Activated CD8-positive, alpha-beta memory T cell treated with anti-CD3 and anti-CD28 coated beads, Interleukin-2, amount 50 U/mL, for 1 hour (primary cell): ENCODE measurements around the gene ZNF419.
"Not testable (repeated sequence)": the region's sequence is repeated elsewhere in the genome, so short reads cannot be mapped to it uniquely, and the experiment has no call there.

ENCODE experiments used
- DNase-seq: peaks from one replicate; pipeline ENCODE4 v3.0.0-alpha.2; 2020; ENCODE audit errors: extremely low read depth

The ZNF419 gene

DNA sequence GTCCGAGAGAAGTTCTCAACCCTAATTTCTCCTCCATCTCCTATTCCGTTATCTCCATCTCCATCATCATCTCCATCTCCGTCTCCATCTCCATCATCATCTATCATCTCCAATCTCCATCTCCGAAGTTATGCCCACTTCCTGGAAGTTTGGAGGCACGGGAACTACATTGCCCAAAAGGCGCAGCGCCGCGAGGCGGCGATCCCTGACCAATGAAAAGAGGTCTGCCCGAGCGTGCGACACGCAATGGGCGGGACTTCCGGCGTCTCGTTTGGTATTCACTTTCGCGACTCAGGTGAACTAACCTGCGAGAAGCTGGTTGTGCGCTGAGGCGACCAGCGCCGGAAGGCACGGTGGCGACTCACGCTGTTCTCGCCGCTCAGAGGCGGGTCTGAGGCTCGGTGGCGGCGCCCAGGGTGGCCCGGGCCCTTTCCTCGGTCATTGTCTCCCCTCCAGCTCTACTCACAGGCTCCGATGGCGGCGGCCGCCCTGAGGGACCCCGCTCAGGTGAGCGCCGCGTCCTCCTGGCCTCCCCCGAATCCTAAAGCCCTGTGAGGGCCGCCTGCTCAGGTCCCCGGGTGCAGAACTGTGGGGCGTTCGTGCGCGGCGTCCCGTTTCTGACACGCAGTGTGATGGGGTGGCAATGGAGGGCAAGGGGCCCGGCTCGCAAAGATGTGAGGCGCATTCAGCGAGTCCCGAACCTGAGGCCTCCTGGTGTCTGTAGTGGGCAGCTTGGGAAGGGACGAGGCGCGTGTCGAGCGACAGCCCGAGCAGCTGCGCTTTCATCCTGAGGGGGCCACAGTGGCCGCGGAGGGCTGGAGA, at the start of gene ZNF419:
Gene ZNF419 (plus strand): TSS at position 274 of the 822 bp plus-strand sequence. CDS start 201 bp downstream, at position 475.
- DNase-seq: peak; percentile 82

DNA sequence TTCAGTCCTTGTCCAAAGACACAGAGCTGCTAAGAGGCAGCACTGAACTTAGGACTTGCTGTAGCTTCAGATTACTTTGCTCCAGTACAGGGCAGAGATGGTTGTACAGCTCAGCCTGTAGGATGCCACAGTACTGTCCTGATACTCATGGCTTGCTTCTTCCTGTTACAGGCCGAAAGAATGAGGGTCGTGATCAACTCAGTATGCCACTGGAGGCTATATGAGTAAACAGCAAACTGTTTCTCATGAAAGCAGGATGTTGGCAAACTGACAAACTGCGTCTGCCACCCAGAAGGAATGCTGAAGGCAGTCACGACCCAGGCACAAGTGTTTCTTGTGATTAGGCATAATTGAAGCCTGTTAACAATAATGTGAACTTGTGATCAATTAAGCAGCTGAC, 49.6 kb upstream of the ZNF419 start:
- DNase-seq: no peak

GRCh38 chr19:57438925-57439324, 48.6 kb upstream of the ZNF419 start:
- no peak for DNase-seq

GRCh38 chr19:57441979-57442752, 45.4 kb upstream of the ZNF419 start:
- no peak for DNase-seq

GRCh38 chr19:57443121-57443696, 44.3 kb upstream of the ZNF419 start:
- DNase-seq: no peak

DNA sequence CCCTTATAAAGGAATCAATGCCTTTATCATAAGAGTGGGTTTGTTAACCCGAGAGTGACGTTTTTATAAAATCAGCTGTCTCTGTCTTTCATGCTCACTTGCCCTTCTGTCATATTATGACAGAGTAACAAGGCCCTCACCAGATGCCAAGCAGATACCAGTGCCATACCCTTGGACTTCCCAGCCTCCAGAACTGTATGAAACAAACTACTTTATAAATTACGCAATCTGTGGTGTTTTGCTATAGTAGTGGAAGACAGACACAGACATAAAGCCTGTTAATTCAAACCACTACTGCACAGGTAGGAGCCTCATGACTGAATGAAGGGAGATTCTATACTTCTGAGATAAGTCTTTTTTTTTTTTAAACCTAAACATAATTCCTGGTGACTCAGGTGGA, 35.2 kb upstream of the ZNF419 start:
- DNase-seq: no peak

- no peak for DNase-seq
These were observed 21.7 kb upstream of the ZNF419 start for GRCh38 chr19:57465680-57466381.

DNA sequence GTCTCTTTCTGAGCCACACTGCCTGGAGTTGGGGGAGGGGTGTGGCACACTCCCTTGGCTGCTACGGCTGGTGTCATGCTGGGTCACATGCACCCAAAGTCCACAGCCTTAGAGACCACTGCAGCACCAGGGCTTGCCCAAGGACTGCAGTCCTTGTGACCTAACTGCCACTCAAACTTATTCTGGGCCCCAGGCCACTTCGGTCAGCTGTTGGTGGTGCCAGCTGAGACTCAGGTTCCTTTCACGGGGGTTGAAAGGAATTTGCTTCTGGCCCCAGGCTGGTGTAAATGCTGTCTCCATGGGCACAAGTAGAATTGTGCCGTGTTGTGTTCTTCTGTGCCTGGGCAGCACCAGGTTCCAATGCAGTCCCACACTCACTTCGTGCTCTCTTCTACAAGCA, 21.1 kb upstream of the ZNF419 start:
- DNase-seq: no peak

DNA sequence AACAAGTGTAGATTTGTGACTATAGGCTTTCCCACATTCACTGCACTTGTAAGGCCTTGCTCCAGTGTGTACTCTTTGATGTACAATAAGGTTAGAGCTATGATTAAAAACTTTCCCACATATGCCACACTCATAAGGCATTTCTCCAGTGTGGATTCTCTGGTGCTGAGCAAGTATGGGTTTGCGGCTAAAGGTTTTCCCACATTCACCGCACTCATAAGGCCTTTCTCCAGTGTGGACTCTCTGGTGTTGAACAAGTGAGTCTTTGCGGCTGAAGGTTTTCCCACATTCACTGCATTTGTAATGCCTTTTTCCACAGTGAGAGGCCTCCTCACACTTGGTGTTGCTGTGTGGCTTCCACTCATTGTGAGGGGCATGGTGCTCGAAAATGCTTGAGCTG, 13.9 kb upstream of the ZNF419 start:
- no peak for DNase-seq

- peak; percentile 73 for DNase-seq
These were observed 10.2 kb upstream of the ZNF419 start, which contains the start of gene ZNF772 for GRCh38 chr19:57477191-57478008. Gene ZNF772, minus strand, starts transcription at chr19:57477566. Its CDS starts 257 bp downstream, at chr19:57477309.

GRCh38 chr19:57488299-57488644, 722 bp downstream of the ZNF419 start:
- not testable (repeated sequence) for DNase-seq

GRCh38 chr19:57499332-57499679, 11.8 kb downstream of the ZNF419 start:
- not testable (repeated sequence) for DNase-seq

DNA sequence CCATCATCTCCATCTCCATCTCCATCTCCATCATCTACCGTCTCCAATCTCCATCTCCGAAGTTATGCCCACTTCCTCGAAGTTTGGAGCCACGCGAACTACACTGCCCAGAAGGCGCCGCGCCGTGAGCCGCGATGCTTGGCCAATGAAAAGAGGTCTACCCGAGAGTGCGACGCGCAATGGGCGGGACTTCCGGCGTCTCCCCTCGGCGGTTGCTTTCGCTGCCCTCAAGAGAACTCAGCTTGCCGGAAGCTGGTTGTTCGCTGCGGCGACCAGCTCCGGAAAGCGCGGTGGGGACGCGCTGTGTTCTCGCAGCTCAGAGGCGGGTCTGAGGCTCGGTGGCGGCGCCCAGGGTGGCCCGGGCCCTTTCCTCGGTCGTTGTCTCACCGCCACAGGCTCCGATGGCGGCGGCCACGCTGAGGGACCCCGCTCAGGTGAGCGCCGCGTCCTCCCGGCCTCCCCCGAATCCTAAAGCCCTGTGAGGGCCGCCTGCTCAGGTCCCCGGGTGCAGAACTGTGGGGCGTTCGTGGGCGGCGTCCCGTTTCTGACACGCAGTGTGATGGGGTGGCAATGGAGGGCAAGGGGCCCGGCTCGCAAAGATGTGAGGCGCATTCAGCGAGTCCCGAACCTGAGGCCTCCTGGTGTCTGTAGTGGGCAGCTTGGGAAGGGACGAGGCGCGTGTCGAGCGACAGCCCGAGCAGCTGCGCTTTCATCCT, 12.3 kb downstream of the ZNF419 start, which contains the start of gene ZNF773:
Gene ZNF773 (plus strand): TSS at position 259 of the 716 bp plus-strand sequence. CDS start 143 bp downstream, at position 402.
- DNase-seq: peak; percentile 88

DNA sequence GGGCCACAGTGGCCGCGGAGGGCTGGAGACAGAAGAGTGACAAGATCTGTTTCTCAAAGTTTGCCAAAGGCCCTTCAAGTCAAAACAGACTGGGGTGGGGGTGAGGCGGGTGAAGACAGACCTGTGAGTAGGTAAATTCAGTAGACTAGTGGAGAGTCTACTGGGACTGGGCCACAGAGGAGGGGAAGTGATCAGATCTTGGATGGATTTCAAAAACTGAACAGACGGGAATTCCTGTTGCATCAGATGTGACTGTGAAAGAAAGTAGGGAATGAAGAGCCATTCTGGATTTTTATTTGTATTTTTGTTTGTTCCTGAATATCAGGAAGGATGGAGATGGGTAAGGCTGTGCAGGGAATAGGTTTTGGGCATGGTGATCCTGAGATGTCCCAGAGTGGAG, 12.8 kb downstream of the ZNF419 start:
- DNase-seq: not testable (repeated sequence)

DNA sequence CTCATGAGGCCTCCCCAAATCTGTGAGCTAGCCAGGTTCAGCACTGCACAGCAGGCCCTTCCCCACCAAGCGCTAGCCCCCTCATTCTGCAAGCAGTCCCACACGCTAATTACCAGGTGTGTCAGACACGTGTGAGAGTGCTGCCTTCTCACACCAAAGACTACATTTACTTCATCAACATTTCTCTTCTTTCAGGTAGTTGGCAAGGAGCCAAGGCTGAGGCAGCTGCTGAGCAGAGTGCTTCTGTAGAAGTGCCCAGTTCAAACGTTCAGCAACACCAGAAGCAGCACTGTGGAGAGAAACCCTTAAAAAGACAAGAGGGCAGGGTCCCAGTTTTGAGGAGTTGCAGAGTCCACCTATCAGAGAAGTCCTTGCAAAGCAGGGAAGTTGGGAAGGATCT, 18.6 kb downstream of the ZNF419 start:
- no peak for DNase-seq

GRCh38 chr19:57511484-57511883, 23.9 kb downstream of the ZNF419 start:
- no peak for DNase-seq

- DNase-seq: no peak
These were observed 25.3 kb downstream of the ZNF419 start for GRCh38 chr19:57512845-57513244.

DNA sequence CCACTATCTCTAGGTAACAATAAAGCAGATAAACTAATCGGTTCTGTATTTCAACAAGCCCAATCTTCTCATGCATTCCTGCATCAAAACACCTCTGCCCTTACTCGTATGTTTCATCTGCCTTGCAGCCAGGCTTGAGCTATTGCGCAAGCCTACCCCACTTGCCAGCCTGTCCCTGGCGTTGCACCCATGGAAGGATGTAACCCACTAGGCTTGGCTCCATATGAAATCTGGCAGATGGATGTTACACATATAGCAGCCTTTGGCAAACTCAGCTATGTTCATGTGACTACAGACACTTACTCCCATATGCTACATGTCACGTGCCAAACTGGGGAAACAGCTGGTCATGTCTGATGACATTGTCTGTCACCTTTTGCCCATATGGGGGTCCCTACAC, 27.7 kb downstream of the ZNF419 start:
- no peak for DNase-seq

GRCh38 chr19:57518021-57518420, 30.5 kb downstream of the ZNF419 start:
- not testable (repeated sequence) for DNase-seq

- peak; percentile 79 for DNase-seq
These were observed 39.8 kb downstream of the ZNF419 start, which contains the start of gene ZNF549 for GRCh38 chr19:57527136-57527881. Gene ZNF549, plus strand, starts transcription at chr19:57527356. Its CDS starts 218 bp downstream, at chr19:57527574.
